ENCODE results near the gene SH3RF1.
"Not testable (repeated sequence)": the region's sequence is repeated elsewhere in the genome, so short reads cannot be mapped to it uniquely, and the experiment has no call there.

The SH3RF1 gene

DNA sequence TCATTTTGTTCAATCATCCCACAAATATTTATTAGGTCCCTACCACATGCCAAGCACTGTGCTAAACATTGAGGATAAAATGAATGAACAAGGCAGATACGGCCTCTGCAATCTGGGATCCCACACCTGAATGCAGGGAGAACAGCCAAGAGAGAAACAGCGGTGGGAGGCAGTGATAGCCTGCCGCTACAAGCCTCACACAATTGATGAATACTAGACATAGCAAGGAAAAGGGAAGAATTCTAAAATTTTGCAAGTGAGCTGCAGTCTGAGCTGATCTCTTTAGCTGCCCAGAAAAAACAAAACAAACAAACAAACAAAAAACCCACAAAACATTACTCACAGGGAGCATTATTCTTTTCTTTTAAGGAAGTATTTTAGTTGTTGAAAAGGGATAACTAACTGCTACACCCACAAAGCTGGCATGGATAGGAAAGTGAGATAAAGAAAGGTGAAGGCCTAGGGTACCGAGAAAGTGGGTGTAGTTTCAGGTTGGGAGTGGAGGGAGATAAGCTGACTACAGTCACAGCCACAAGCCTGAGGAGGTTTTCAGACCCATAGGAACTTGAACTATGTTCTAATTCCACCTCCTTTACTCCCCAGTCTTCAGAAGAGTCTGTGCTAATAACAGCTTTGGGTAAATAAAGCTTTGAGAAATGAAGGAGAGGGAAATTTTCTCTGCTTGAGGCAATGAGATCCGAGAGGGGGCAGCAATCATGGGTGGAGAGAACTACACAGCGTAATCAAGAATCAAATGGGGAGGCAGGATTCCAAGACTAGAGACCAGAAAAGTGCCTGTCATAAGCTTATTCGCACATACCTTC is 85.4 kb downstream of the SH3RF1 start:
- DNase-seq (ENCODE audit: low read depth) = no peak
- H3K4me3 ChIP-seq (ENCODE audit: low read depth, low read length) = no peak overlapping the region
- no peak for TF ChIP-seq CTCF (IDR thresholded peaks at IDR 0.05; ENCODE audit: low read depth, low read length, missing control alignments)
- in situ Hi-C loops (cut with HindIII; ENCODE audit: low sequenced_read_pairs) = no loop called here

GRCh38 chr4:169184686-169185085 is 86.1 kb downstream of the SH3RF1 start:
- DNase-seq (ENCODE audit: low read depth) = no peak
- in situ Hi-C loops (cut with HindIII; ENCODE audit: low sequenced_read_pairs) = no loop called here
- H3K4me3 ChIP-seq (ENCODE audit: low read depth, low read length) = no peak overlapping the region
- no peak for TF ChIP-seq CTCF (IDR thresholded peaks at IDR 0.05; ENCODE audit: low read depth, low read length, missing control alignments)

GRCh38 chr4:169184236-169184635 is 86.5 kb downstream of the SH3RF1 start:
- in situ Hi-C loops (cut with HindIII; ENCODE audit: low sequenced_read_pairs) = no loop called here
- no peak for DNase-seq (ENCODE audit: low read depth)
- no peak overlapping the region for H3K4me3 ChIP-seq (ENCODE audit: low read depth, low read length)
- no peak for TF ChIP-seq CTCF (IDR thresholded peaks at IDR 0.05; ENCODE audit: low read depth, low read length, missing control alignments)

DNA sequence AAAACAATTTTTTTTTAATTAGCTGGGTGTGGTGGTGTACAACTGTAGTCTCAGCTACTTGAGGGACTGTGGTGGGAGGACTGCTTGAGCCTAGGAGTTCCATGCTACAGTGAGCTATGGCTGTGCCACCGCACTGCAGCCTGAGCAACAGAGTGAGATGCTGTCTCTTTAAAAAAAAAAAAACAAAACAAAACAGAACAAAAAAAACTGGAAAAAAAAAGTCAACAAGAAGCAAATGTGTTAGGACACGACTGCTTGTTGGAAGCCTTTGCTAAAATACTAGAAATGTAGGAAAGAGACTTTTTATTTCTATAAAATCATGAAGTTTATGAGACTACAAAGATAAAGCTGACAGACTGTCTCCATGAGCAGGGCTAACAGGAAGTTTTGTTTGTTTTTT is 87.2 kb downstream of the SH3RF1 start:
- TF ChIP-seq CTCF (IDR thresholded peaks at IDR 0.05; ENCODE audit: low read depth, low read length, missing control alignments) = no peak
- no peak overlapping the region for H3K4me3 ChIP-seq (ENCODE audit: low read depth, low read length)

GRCh38 chr4:169179609-169180521 is 90.9 kb downstream of the SH3RF1 start:
- H3K4me3 ChIP-seq (ENCODE audit: low read depth, low read length) = no peak overlapping the region

More for the DNA sequence above, 87.2 kb downstream of the SH3RF1 start:
- DNase-seq (ENCODE audit: low read depth) = no peak
- in situ Hi-C loops (cut with HindIII; ENCODE audit: low sequenced_read_pairs) = no loop called here

GRCh38 chr4:169178092-169178491 is 92.7 kb downstream of the SH3RF1 start:
- in situ Hi-C loops (cut with HindIII; ENCODE audit: low sequenced_read_pairs); DNase-seq (ENCODE audit: low read depth); H3K4me3 ChIP-seq (ENCODE audit: low read depth, low read length): not testable (repeated sequence)

More at GRCh38 chr4:169179609-169180521, 90.9 kb downstream of the SH3RF1 start:
- no peak for DNase-seq (ENCODE audit: low read depth)
- in situ Hi-C loops (cut with HindIII; ENCODE audit: low sequenced_read_pairs) = no loop called here
- TF ChIP-seq CTCF (IDR thresholded peaks at IDR 0.05; ENCODE audit: low read depth, low read length, missing control alignments) = no peak
